Measurements from ENCODE around the gene KIF19.

The KIF19 gene

DNA sequence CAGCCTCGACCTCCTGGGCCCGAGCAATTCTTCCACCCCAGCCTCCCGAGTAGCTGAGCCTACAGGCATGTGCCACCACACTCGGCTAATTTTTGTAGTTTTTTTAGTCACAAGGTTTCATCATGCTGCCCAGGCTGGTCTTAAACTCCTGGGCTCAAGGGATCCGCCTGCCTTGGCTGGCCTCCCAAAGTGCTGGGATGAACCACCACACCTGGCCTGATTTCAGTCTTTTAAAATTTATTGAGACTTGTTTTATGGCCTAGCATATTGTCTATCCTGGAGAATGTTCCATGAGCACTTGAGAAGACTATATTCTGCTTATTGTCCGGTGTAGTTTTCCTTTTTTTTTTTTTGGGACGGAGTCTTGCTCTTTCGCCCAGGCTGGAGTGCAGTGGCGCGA, 33.5 kb upstream of the KIF19 start:
- H3K27ac ChIP-seq: no peak overlapping the region
- TF ChIP-seq, protein P1, sequence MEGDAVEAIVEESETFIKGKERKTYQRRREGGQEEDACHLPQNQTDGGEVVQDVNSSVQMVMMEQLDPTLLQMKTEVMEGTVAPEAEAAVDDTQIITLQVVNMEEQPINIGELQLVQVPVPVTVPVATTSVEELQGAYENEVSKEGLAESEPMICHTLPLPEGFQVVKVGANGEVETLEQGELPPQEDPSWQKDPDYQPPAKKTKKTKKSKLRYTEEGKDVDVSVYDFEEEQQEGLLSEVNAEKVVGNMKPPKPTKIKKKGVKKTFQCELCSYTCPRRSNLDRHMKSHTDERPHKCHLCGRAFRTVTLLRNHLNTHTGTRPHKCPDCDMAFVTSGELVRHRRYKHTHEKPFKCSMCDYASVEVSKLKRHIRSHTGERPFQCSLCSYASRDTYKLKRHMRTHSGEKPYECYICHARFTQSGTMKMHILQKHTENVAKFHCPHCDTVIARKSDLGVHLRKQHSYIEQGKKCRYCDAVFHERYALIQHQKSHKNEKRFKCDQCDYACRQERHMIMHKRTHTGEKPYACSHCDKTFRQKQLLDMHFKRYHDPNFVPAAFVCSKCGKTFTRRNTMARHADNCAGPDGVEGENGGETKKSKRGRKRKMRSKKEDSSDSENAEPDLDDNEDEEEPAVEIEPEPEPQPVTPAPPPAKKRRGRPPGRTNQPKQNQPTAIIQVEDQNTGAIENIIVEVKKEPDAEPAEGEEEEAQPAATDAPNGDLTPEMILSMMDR (conservative IDR thresholded peaks at IDR 0.05; ENCODE audit: low read depth): no peak
- CTCF ChIA-PET: no interaction called here
- POLR2A ChIA-PET (ENCODE audit: low non-redundant PET): no interaction called here
- DNase-seq (ENCODE audit: low spot score): no peak

DNA sequence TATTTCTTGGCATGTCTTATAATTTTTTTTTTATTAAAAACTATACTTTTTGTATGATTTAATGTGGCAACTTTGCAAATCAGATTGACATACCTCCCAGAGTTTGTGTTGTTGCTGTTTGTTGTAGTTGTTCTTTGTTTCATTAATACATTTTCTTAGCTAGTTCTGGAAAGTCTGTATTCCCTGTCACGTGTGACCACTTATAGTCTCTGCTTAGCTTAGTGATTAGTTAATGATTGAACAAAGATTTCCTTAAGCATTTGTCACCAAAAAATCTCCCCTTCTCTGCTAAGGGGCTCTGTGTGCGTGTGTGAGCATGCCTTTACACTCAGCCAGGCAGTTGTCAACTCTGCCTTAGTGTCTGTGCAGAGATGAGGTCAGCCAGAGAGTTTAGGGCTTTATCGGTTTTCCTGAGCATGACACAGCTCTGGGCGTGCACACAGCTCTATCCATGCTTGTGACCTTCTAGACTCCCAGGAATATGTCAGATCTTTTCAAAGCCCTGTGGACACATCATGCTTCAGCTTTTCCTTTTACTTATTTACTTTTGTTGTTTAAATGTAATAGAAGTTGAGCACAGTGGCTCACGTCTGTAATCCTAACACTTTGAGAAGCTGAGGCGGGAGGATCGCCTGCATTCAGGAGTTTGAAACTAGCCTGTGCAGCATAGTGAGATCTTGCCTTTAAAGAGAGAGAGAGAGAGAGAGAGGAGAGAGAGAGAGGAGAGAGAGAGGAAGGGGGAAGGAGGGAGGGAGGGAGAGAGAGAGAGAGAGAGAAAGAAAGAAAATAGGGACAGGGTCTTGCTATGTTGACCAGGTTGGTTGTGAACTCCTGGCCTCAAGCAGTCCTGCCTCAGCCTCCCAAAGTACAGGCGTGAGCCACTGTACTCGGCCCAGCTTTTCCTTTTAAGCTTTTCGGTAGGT, 30.1 kb upstream of the KIF19 start:
- TF ChIP-seq, protein P1 (conservative IDR thresholded peaks at IDR 0.05; ENCODE audit: low read depth): no peak
- DNase-seq (ENCODE audit: low spot score): no peak
- ChIA-PET POLR2A (ENCODE audit: low non-redundant PET) (no interaction called here), CTCF (interaction anchor here (0.6 to 1.0 kb wide), 7 partner anchors 16 to 729 kb away, joined by 3 to 12 read pairs (median 3); partner anchors contain the start of gene BTBD17)
- H3K27ac ChIP-seq: no peak overlapping the region

DNA sequence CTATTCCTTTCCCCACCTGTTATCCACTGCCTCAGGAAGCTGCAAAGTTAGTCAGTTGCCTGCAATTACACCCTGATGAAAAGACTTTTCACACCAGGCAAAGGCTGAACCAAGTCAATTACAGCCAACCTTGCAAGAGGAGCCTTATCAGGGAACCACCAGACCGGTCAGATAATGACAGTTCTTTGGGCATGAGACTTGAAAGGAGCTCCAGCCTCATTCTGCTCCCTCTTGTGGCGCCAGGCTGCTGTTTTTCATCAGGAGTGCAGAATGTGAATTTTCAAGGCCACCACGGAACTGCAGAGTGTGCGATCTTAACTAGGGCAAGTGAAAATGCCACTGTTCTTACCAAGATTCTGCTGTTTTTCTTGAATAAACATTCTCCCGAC, 29.5 kb upstream of the KIF19 start:
- TF ChIP-seq, protein P1 (conservative IDR thresholded peaks at IDR 0.05; ENCODE audit: low read depth): peak; percentile 55
- DNase-seq (ENCODE audit: low spot score): no peak
- ChIA-PET POLR2A (ENCODE audit: low non-redundant PET) (no interaction called here), CTCF (interaction anchor here (0.6 to 0.9 kb wide), 8 partner anchors 18 to 728 kb away, joined by 3 to 5 read pairs (median 3); partner anchors contain the start of gene BTBD17)
- H3K27ac ChIP-seq: no peak overlapping the region

DNA sequence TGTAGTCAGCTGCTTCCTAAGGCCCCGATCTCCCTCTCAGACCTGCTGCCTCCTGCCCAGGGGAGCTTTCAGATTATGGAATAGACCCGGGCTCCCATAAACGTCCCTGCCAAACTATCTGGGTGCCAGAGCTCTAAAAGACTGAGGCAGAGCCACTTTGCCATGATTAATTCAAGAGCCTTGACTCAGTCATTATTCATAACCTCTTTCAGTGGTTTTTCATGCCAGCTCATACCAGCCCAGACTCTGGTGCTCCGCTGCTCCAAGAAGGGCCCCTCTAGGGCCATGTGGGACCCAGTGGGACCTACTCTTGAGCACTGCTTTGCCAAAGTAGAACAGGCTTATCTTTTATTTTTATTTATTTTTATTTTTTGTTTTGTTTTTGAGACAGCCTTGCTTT, 28.1 kb upstream of the KIF19 start:
- H3K27ac ChIP-seq: peak overlapping the region; percentile 46
- DNase-seq (ENCODE audit: low spot score): peak; percentile 61
- CTCF ChIA-PET: interaction anchor here (0.5 to 1.1 kb wide), 3 partner anchors 40 to 304 kb away, joined by 3 to 4 read pairs (median 3); no protein-coding TSS in a partner anchor
- TF ChIP-seq, protein P1 (conservative IDR thresholded peaks at IDR 0.05; ENCODE audit: low read depth): no peak
- POLR2A ChIA-PET (ENCODE audit: low non-redundant PET): no interaction called here

DNA sequence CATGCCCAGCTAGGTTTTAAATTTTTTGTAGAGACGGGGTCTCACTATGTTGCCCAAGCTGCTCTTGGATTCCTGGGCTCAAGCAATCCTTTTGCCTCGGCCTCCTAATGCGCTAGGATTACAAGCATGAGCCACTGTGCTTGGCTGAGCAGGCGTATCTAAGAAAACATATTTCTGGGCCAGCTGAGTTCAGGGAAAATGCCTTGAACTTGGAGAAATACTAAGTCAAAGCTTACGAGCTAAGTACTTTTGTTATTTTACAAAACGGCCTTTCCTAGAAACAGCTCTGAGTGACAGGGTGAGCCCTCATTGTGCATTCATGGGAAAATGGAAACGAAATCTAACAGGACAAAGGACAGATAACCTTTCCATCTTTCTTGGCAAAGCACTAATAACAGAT, 27.2 kb upstream of the KIF19 start:
- no peak overlapping the region; the same call in 1 of the 2 replicates for H3K27ac ChIP-seq
- no peak for DNase-seq (ENCODE audit: low spot score)
- ChIA-PET CTCF (interaction anchor here (0.7 kb wide), 1 partner anchor 17 kb away, joined by 4 read pairs; no protein-coding TSS in a partner anchor), POLR2A (ENCODE audit: low non-redundant PET) (no interaction called here)
- TF ChIP-seq, protein P1 (conservative IDR thresholded peaks at IDR 0.05; ENCODE audit: low read depth): no peak

DNA sequence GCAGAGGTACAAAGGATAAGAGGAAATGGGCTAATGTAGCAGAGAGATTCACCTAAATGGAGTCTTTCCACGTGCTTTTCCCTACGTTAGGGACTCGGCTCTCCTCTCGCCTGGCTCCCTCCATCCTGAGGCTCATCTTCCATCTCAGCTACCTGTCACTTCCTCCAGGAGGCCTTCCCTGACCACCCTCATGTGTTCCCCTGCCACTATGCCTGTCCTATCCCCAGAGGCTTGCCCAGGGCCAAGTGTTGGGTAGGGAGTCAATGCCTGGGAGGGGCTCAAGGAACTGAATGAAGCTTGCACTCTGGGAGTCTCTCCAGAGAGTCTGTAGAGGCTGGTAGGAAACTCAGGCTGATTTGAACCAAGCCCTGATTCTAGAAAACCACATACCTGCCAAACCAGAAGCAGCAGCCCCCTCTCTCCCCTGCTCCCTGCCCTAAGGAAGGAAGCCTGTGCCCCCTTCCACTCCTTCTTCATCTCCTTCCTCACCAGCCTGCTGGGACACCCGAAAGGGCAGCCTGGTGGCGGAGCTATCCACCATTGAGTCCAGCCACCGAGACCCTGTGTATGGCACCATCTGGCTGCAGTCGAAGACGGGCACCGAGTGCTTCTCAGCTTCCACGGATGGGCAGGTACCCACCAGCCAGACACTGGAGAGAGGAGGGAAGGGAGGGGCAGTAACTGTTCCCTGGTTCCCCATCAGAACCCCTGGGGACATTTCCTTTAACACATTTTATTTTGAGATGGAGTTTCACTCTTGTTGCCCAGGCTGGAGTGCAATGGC, 26.6 kb upstream of the KIF19 start:
- ChIA-PET CTCF (interaction anchor here (0.7 kb wide), 1 partner anchor 18 kb away, joined by 4 read pairs; no protein-coding TSS in a partner anchor), POLR2A (ENCODE audit: low non-redundant PET) (no interaction called here)

More for the DNA sequence above, 26.6 kb upstream of the KIF19 start:
- no peak overlapping the region for H3K27ac ChIP-seq
- no peak for DNase-seq (ENCODE audit: low spot score)
- TF ChIP-seq, protein P1 (conservative IDR thresholded peaks at IDR 0.05; ENCODE audit: low read depth): no peak
